Stimulated activated CD8-positive, alpha-beta memory T cell treated with anti-CD3 and anti-CD28 coated beads, Interleukin-15, amount 100 ng/mL, for 4 hours (primary cell): ENCODE measurements around the gene RHOA.

Experiments used
- DNase-seq, 2 donors: peaks; one replicate each; pipeline ENCODE4 v3.0.0-alpha.2; 2020; ENCODE audit warnings: low read depth in 2 of 2

The RHOA gene

GRCh38 chr3:49324768-49325167, 87.0 kb downstream of the RHOA start:
- DNase-seq: no peak

GRCh38 chr3:49316696-49317457, 94.9 kb downstream of the RHOA start:
- no peak for DNase-seq

- DNase-seq: no peak
Measured at GRCh38 chr3:49313896-49314688, 97.7 kb downstream of the RHOA start.

GRCh38 chr3:49311283-49311682, 100.5 kb downstream of the RHOA start:
- no peak for DNase-seq

GRCh38 chr3:49310677-49311076, 101.1 kb downstream of the RHOA start:
- DNase-seq: no peak
